Testis (tissue), 3 donors: ENCODE measurements around the gene HELZ. TPM values are rescaled to one million over a fixed set of nuclear protein-coding genes. Genes with fewer than 3 reads are reported as not detected.
"Not testable (repeated sequence)": the region's sequence is repeated elsewhere in the genome, so short reads cannot be mapped to it uniquely, and the experiment has no call there.

ENCODE experiments used
- DNase-seq: peaks from one replicate; pipeline ENCODE4 v3.0.0-alpha.2; 2019
- H3K27ac ChIP-seq, 2 donors: fragments of 200-600 bp; sonication (generic); one replicate each; pipeline ENCODE4 v1.5.1; 2019
- H3K27me3 ChIP-seq: fragments of 200-600 bp; sonication (generic); one replicate; pipeline ENCODE4 v1.5.1; 2019
- H3K36me3 ChIP-seq: fragments of 200-600 bp; sonication (generic); one replicate; pipeline ENCODE4 v1.5.1; 2017; ENCODE audit warnings: low read depth; ENCODE audit errors: missing control alignments
- H3K4me1 ChIP-seq: fragments of 200-600 bp; sonication (generic); one replicate; pipeline ENCODE4 v1.5.1; 2019
- H3K4me3 ChIP-seq, 2 donors: fragments of 200-600 bp; sonication (generic); one replicate each; pipeline ENCODE4 v1.5.1; 2017 to 2019
- H3K9me3 ChIP-seq: fragments of 200-600 bp; sonication (generic); one replicate; pipeline ENCODE4 v1.5.1; 2017
- POLR2A ChIP-seq: fragments of 450-650 bp; IDR thresholded peaks from one replicate; pipeline ENCODE4 v1.6.1; 2017; ENCODE audit warnings: antibody characterized with exemption, mild to moderate bottlenecking, moderate library complexity
- WGBS, 2 donors: methylation state at CpG; one replicate each; pipeline ENCODE4 v1.1.5; 2018; 5-methylcytosine and 5-hydroxymethylcytosine counted together
- intact Hi-C: fragments of 100-400 bp; cut with DNase I; formaldehyde crosslinking; loops from one replicate; pipeline ENCODE4 v1.15.1; 2023; ENCODE audit warnings: low total_unique reads
- polyA plus RNA-seq: library from polyadenylated mRNA; stranded (reverse); fragments of 350-450 nt; fragmentation: Illumina TruSeq; extraction: RNeasy Lipid Tissue Mini Kit (QIAGEN cat#74804); gene quantifications from one replicate; pipeline ENCODE4 v1.2.3, GENCODE V29; 2014; ENCODE audit warnings: low read depth, low replicate concordance; ENCODE audit not compliant: insufficient read depth
- total RNA-seq, 2 donors: library from RNA; depleted of rRNA; stranded (reverse); fragments of >200 nt; gene quantifications; one replicate each; pipeline ENCODE4 v1.2.3, GENCODE V29; 2016
- TF ChIP-seq, protein P1 (sequence below), 3 experiments: fragments of 450-650 bp in 2 of 3; fragments of 200-600 bp in 1 of 3; sonication (generic) in 1 of 3; IDR thresholded peaks; one replicate each; pipeline ENCODE4 v1.5.1; 2016 to 2019; ENCODE audit warnings: antibody characterized with exemption in 3 of 3, mild to moderate bottlenecking in 2 of 3, moderate library complexity in 1 of 3

HELZ gene
- total and polyA plus RNA-seq, 3 donors from 2014 or later: 26.2 to 154 (median 142) TPM

GRCh38 chr17:67258821-67259468, 13.9 kb upstream of the HELZ start:
- H3K27me3 ChIP-seq: no peaks in the 10 kb centered on the region
- peaks cover 36% of the 10 kb centered on the region for H3K4me1 ChIP-seq
- H3K4me3 ChIP-seq: no peak overlapping the region
- H3K27ac ChIP-seq: peak overlapping the region in 1 of 2 donors; percentile 69
- 91 to 92% methylated on average over 11 of the region's 11 CpGs for WGBS, 2 donors
- no peaks in the 10 kb centered on the region for H3K36me3 ChIP-seq
- no peak for DNase-seq
- no peaks in the 10 kb centered on the region for H3K9me3 ChIP-seq
- TF ChIP-seq, protein P1, sequence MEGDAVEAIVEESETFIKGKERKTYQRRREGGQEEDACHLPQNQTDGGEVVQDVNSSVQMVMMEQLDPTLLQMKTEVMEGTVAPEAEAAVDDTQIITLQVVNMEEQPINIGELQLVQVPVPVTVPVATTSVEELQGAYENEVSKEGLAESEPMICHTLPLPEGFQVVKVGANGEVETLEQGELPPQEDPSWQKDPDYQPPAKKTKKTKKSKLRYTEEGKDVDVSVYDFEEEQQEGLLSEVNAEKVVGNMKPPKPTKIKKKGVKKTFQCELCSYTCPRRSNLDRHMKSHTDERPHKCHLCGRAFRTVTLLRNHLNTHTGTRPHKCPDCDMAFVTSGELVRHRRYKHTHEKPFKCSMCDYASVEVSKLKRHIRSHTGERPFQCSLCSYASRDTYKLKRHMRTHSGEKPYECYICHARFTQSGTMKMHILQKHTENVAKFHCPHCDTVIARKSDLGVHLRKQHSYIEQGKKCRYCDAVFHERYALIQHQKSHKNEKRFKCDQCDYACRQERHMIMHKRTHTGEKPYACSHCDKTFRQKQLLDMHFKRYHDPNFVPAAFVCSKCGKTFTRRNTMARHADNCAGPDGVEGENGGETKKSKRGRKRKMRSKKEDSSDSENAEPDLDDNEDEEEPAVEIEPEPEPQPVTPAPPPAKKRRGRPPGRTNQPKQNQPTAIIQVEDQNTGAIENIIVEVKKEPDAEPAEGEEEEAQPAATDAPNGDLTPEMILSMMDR (IDR thresholded peaks at IDR 0.05): no peak
- no peak for TF ChIP-seq POLR2A
- intact Hi-C loops: no loop called here

GRCh38 chr17:67256075-67256732, 11.2 kb upstream of the HELZ start:
- H3K27ac ChIP-seq: peak overlapping the region in 1 of 2 donors; percentile 11
- WGBS, 2 donors: 95% methylated on average over 5 of the region's 5 CpGs

GRCh38 chr17:67253384-67253783, 8.4 kb upstream of the HELZ start:
- no peak overlapping the region for H3K27ac ChIP-seq
- TF ChIP-seq POLR2A: no peak
- TF ChIP-seq, protein P1 (IDR thresholded peaks at IDR 0.05): no peak
- no peaks in the 10 kb centered on the region for H3K27me3 ChIP-seq
- 85 to 88% methylated on average over 2 of the region's 2 CpGs for WGBS, 2 donors
- no peaks in the 10 kb centered on the region for H3K36me3 ChIP-seq
- H3K4me1 ChIP-seq: peaks cover 5% of the 10 kb centered on the region
- no peak overlapping the region for H3K4me3 ChIP-seq
- no peaks in the 10 kb centered on the region for H3K9me3 ChIP-seq
- intact Hi-C loops: no loop called here
- DNase-seq: no peak

More at GRCh38 chr17:67256075-67256732, 11.2 kb upstream of the HELZ start:
- no peaks in the 10 kb centered on the region for H3K9me3 ChIP-seq
- H3K36me3 ChIP-seq: no peaks in the 10 kb centered on the region
- TF ChIP-seq, protein P1 (IDR thresholded peaks at IDR 0.05): no peak
- no peak for TF ChIP-seq POLR2A
- H3K27me3 ChIP-seq: no peaks in the 10 kb centered on the region
- no peak for DNase-seq
- intact Hi-C loops: no loop called here
- peaks cover 31% of the 10 kb centered on the region for H3K4me1 ChIP-seq
- H3K4me3 ChIP-seq: no peak overlapping the region

DNA sequence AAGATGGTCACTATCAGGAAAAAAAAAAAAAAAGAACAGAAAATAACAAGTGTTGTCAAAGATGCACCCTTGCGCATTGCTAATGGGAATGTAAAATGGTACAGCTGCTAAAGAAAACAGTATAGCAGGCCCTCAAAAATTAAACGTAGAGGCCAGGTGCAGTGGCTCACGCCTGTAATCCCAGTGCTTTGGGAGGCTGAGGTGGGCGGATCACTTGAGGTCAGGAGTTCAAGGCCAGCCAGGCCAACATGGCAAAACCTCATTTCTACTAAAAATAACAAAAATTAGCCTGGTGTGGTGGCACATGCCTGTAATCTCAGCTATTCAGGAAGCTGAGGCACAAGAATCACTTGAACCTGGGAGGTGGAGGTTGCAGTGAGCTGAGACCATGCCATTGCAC, 6.6 kb upstream of the HELZ start:
- intact Hi-C loops, H3K9me3 ChIP-seq, H3K27ac ChIP-seq, H3K36me3 ChIP-seq, H3K4me1 ChIP-seq, DNase-seq, H3K4me3 ChIP-seq, H3K27me3 ChIP-seq: not testable (repeated sequence)
- 77 to 81% methylated on average over 4 of the region's 4 CpGs for WGBS, 2 donors

DNA sequence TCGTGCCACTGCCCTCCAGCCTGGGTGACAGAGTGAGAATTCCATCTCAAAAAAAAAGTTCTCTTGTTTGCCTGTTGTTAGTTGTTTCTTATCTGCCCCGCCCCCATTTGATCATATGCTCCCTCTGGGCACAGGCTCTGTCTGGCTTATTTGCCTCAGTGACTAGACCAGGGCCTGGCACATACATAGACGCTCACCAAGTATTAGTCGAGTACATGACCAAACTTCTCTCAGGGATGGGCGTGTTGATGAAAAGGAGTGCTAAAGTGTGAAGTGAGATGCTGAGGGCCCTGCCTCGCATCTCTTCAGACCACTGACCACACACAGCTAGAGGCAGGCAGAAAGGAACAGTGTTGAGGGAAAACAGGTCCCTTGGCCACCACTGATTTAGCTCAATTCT, 3.3 kb upstream of the HELZ start:
- 86 to 90% methylated on average over 6 of the region's 6 CpGs for WGBS, 2 donors
- TF ChIP-seq, protein P1 (IDR thresholded peaks at IDR 0.05): no peak
- TF ChIP-seq POLR2A: no peak
- Histone ChIP-seq H3K27me3 (no peaks in the 10 kb centered on the region), H3K4me1 (peaks cover 8% of the 10 kb centered on the region), H3K4me3 (no peak overlapping the region), H3K9me3 (no peaks in the 10 kb centered on the region), H3K27ac (no peak overlapping the region), H3K36me3 (no peaks in the 10 kb centered on the region)
- intact Hi-C loops: no loop called here
- DNase-seq: no peak
